Peyer's patch (tissue), 4 donors: ENCODE results near the gene SH3TC1.

Experiments used
- CTCF ChIP-seq, 6 experiments: fragments of 450-650 bp in 4 of 6; fragments of 200-600 bp in 2 of 6; sonication (generic) in 1 of 6; IDR thresholded peaks; one replicate each; pipeline ENCODE4 v1.5.1; 2017 to 2019; ENCODE audit warnings: antibody characterized with exemption in 6 of 6, mild to moderate bottlenecking in 3 of 6, moderate library complexity in 1 of 6
- POLR2A ChIP-seq, 2 donors: fragments of 450-650 bp; IDR thresholded peaks; one replicate each; pipeline ENCODE4 v1.5.1; 2017; ENCODE audit warnings: antibody characterized with exemption in 2 of 2, mild to moderate bottlenecking in 2 of 2, moderate library complexity in 2 of 2

GRCh38 chr4:8160233-8160560, 38.9 kb upstream of the SH3TC1 start:
- TF ChIP-seq CTCF (IDR thresholded peaks at IDR 0.05) (no peak), POLR2A (IDR thresholded peaks at IDR 0.05) (no peak)
